Measurements from ENCODE around the gene HPS6. TPM values are rescaled to one million over a fixed set of nuclear protein-coding genes. Genes with fewer than 3 reads are reported as not detected.
"Not testable (repeated sequence)": the region's sequence is repeated elsewhere in the genome, so short reads cannot be mapped to it uniquely, and the experiment has no call there.

Gene HPS6
- total RNA-seq, 1 donor from 2014 or later = 22.8 TPM

DNA sequence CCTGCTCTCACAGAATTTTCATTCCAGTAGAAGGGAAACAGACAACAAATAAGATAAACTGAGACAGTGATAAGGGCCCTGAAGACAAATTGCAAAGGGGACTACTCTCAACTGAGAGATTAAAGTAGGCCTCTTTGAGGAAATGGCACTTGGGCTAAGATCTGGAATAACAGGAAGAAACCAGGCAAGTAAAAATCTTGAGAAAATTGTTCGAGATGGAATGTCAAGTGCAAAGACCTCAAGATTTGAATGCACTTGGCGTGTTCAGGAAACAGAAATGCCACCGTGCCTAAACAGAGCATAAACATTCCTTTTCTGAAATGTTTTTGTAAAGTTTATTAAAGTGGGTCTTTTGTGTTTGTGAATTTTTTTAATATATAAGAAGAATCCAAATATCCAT is 19.9 kb upstream of the HPS6 start:
- no peak overlapping the region for H3K27ac Mint-ChIP-seq
- no peaks in the 10 kb centered on the region for H3K27me3 Mint-ChIP-seq
- DNase-seq = no peak
- no peaks in the 10 kb centered on the region for H3K9me3 Mint-ChIP-seq
- TF ChIP-seq, protein P1, sequence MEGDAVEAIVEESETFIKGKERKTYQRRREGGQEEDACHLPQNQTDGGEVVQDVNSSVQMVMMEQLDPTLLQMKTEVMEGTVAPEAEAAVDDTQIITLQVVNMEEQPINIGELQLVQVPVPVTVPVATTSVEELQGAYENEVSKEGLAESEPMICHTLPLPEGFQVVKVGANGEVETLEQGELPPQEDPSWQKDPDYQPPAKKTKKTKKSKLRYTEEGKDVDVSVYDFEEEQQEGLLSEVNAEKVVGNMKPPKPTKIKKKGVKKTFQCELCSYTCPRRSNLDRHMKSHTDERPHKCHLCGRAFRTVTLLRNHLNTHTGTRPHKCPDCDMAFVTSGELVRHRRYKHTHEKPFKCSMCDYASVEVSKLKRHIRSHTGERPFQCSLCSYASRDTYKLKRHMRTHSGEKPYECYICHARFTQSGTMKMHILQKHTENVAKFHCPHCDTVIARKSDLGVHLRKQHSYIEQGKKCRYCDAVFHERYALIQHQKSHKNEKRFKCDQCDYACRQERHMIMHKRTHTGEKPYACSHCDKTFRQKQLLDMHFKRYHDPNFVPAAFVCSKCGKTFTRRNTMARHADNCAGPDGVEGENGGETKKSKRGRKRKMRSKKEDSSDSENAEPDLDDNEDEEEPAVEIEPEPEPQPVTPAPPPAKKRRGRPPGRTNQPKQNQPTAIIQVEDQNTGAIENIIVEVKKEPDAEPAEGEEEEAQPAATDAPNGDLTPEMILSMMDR (IDR thresholded peaks at IDR 0.05) = no peak
- ChIA-PET POLR2A (no interaction called here), CTCF (no interaction called here)
- no peak overlapping the region for H3K4me3 Mint-ChIP-seq
- H3K36me3 Mint-ChIP-seq (ENCODE audit: low read depth) = peaks cover 8% of the 10 kb centered on the region
- H3K4me1 Mint-ChIP-seq = peaks cover 40% of the 10 kb centered on the region
- intact Hi-C loops (cut with micrococcal nuclease) = no loop called here
- no peak for ATAC-seq (ENCODE audit: low read depth)

DNA sequence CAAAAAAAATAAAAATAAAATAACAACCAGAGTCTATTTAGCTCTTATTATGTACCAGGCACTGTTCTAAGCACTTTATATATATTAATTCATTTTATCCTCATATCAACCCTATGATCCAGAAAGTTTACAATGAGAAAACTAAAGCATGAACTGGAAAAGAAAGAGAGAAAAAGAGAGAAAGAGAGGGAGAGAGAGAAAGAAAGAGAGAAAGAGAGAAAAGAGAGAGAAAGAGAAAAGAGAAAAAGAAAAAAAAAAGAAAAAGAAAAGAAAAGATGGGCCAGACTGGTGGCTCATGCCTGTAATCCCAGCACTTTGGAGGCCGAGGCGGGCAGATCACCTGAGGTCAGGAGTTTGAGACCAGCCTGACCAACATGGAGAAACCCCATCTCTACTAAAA is 19.1 kb upstream of the HPS6 start:
- TF ChIP-seq, protein P1 (IDR thresholded peaks at IDR 0.05) = no peak
- intact Hi-C loops (cut with micrococcal nuclease) = no loop called here
- no peak for ATAC-seq (ENCODE audit: low read depth)
- POLR2A ChIA-PET = no interaction called here
- Mint-ChIP-seq H3K4me3 (no peak overlapping the region), H3K27me3 (no peaks in the 10 kb centered on the region), H3K27ac (no peak overlapping the region), H3K4me1 (peaks cover 39% of the 10 kb centered on the region), H3K36me3 (ENCODE audit: low read depth) (peaks cover 8% of the 10 kb centered on the region), H3K9me3 (no peaks in the 10 kb centered on the region)
- no peak for DNase-seq
- CTCF ChIA-PET = no interaction called here

DNA sequence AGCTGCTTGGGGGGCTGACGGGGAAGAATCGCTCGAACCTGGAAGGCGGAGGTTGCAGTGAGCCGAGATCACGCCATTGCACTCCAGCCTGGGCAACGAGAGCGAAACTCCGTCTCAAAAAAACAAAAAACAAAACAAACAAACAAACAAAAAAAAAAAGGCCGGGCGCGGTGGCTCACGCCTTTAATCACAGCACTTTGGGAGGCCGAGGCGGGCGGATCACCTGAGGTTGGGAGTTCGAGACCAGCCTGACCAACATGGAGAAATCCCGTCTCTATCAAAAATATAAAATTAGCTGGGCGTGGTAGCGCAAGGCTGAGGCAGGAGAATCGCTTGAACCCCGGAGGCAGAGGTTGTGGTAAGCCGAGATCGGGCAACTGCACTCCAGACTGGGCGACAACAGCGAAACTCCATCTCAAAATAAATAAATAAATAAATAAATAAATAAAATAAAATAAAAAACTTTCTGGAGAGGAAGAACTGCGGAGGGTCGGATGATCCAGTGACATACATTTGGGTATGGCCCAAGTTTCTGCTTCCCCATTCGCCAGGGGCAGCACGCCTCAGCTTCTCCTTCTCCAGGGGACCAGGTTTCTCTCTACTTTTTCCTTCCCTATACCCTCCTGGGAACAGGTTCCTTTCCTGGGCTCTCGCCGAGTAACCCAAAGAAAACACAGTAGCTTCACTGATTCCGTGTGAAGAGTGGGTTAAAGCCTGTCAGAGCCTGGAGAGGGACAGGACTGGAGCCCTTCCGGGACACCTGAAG is 10.1 kb upstream of the HPS6 start:
- intact Hi-C loops (cut with micrococcal nuclease) = loop anchor here (10.0 kb wide), 1 partner anchor 360 kb away; the partner anchor contains the start of gene FBXW4
- ChIA-PET POLR2A (interaction anchor here (0.8 to 2.4 kb wide), 7 partner anchors 11 to 467 kb away, joined by 3 to 14 read pairs (median 6); partner anchors contain the start of genes DPCD, HPS6, OGA and POLL), CTCF (interaction anchor here (1.8 kb wide), 1 partner anchor 215 kb away, joined by 12 read pairs; no protein-coding TSS in a partner anchor)
- Mint-ChIP-seq H3K27ac (peak overlapping the region; percentile 91), H3K4me1 (peaks cover 47% of the 10 kb centered on the region), H3K4me3 (peak overlapping the region; percentile 94)
- not testable (repeated sequence) for DNase-seq; ATAC-seq (ENCODE audit: low read depth); H3K27me3 Mint-ChIP-seq; H3K36me3 Mint-ChIP-seq (ENCODE audit: low read depth); H3K9me3 Mint-ChIP-seq

DNA sequence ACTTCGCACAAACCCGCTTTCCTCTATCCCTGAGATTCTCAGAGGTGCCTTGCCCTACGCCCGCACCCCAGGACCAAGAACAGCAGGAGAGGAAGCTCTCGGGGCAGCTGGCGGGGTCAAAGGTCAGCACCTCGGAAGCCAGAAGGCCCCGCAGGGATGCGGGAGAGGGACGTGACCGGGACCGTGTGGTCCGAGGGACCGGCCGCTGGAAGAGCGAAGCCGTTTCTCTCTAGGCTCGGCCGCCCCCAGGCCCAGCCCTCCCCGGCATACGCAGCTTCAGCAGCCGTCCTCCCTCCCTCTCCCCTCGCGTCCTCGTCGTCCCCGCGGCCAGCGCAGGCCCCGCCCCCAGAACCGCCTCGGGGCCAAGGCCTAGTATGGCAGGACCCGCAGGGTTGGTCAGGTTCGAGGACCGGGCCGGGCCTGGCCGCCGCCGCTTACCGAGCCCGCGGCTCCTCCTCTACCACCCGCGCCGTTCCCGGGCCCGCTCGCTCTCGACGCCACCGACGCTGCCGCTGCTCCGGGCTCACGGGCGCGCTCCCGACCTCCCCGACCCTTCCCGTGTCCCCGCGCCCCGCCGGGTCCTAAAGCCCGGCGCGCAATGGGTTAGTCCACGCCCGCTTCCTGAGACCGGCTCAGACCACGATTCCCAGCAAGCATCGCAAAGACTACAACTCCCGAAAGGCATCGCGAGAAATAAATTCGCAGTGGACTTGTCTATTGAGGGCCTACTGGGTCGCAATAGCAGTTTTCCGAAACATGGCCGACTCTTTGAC is 9.3 kb upstream of the HPS6 start, which contains the start of gene ARMH3:
Gene ARMH3, minus strand, starts transcription at position 527 of the 773 bp plus-strand sequence. CDS start 16,059 bp downstream, outside the sequence.
- ATAC-seq (ENCODE audit: low read depth) = peak; percentile 93
- Mint-ChIP-seq H3K27ac (peak within 1 kb of the TSS; percentile 91), H3K36me3 (ENCODE audit: low read depth) (peaks cover 5% of the 10 kb centered on the region), H3K27me3 (no peaks in the 10 kb centered on the region), H3K9me3 (no peaks in the 10 kb centered on the region), H3K4me1 (peaks cover 45% of the 10 kb centered on the region), H3K4me3 (peak within 1 kb of the TSS; percentile 94)
- peak; percentile 83 for DNase-seq
- intact Hi-C loops (cut with micrococcal nuclease) = loop anchor here (1.0 to 10.0 kb wide), 5 partner anchors 9 to 361 kb away; partner anchors contain the start of genes FBXW4, HPS6, NOLC1 and OGA
- ChIA-PET POLR2A (interaction anchor here (0.6 to 2.4 kb wide), 15 partner anchors 10 to 1015 kb away, joined by 3 to 14 read pairs (median 5); partner anchors contain the start of genes DPCD, HPS6, OGA and POLL), CTCF (interaction anchor here (1.8 kb wide), 1 partner anchor 215 kb away, joined by 12 read pairs; no protein-coding TSS in a partner anchor)
- TF ChIP-seq, protein P1 (IDR thresholded peaks at IDR 0.05) = no peak

DNA sequence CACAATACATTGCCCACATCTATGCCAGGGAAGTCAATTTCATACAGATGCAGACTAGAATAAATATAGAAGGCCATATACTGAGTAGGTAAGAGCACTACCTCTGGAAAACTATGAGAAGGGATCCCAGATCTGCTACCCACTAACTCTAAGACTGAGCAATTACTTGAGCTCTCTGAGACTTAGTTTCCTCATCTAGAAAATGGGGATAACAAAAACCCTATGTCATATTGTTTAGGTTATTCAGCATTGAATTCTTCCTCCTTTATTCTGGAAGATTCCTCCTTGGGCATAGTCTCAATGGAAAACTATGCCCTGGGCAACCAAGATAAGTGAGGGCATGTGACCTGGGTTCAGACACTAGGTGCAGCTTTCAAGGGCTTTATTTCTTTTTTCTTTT is 5.2 kb upstream of the HPS6 start:
- DNase-seq (no peak), ATAC-seq (ENCODE audit: low read depth) (no peak)
- no peak overlapping the region for H3K27ac Mint-ChIP-seq
- CTCF ChIA-PET = no interaction called here
- TF ChIP-seq, protein P1 (IDR thresholded peaks at IDR 0.05) = no peak
- peaks cover 19% of the 10 kb centered on the region for H3K4me1 Mint-ChIP-seq
- peaks cover 2% of the 10 kb centered on the region for H3K36me3 Mint-ChIP-seq (ENCODE audit: low read depth)
- no peaks in the 10 kb centered on the region for H3K9me3 Mint-ChIP-seq
- intact Hi-C loops (cut with micrococcal nuclease) = loop anchor here (10.0 kb wide), 1 partner anchor 365 kb away; the partner anchor contains the start of gene FBXW4
- POLR2A ChIA-PET = interaction anchor here (0.7 kb wide), 1 partner anchor 85 kb away, joined by 4 read pairs; no protein-coding TSS in a partner anchor
- no peak overlapping the region for H3K4me3 Mint-ChIP-seq
- H3K27me3 Mint-ChIP-seq = no peaks in the 10 kb centered on the region

All from activated B cell treated with CpG ODN at 0.5 μM for 24 hours (primary cell).